HCT116 (cell line): Measurements from ENCODE around the gene SAMSN1. TPM values are rescaled to one million over a fixed set of nuclear protein-coding genes. Genes with fewer than 3 reads are reported as not detected.

Source experiments
- ATAC-seq: fragments of 200-7000 bp; cut with Tn5 transposase; 2 replicates; pipeline ENCODE4 v1.9.1; 2020; ENCODE audit warnings: mild to moderate bottlenecking, moderate library complexity
- BruUV-seq: library from RNA; stranded (reverse); fragments of 400-500 nt; replicated peaks from 2 replicates; lab custom pipeline; 2021; lab: Mats Ljungman, UMichigan
- CTCF ChIA-PET: fragments of 300-600 bp; sonication (Branson Sonifier 250); formaldehyde crosslinking; loops from one replicate; lab custom pipeline; 2021; ENCODE audit warnings: antibody characterized with exemption; lab: Charles Lee
- POLR2A ChIA-PET: fragments of 300-600, 350-600 bp; sonication (Branson Sonifier 250); formaldehyde crosslinking; loops from one replicate; lab custom pipeline; 2021; ENCODE audit warnings: antibody characterized with exemption; lab: Charles Lee
- RAD21 ChIA-PET, 2 experiments: fragments of 300-600 bp; sonication (Branson Sonifier 250); formaldehyde crosslinking; loops; one replicate each; lab custom pipeline; 2023; ENCODE audit warnings: low total read pairs in 2 of 2; ENCODE audit not compliant: uncharacterized antibody in 2 of 2, unreplicated experiment in 2 of 2, low non-redundant PET in 1 of 2; lab: Charles Lee
- DNase-seq: peaks from one replicate; pipeline ENCODE4 v3.0.0-alpha.2; 2010; ENCODE audit warnings: low read depth, low spot score
- H2AFZ ChIP-seq: fragments of 200-600 bp; shearing (Covaris generic), sonication (generic); 2 replicates; pipeline ENCODE4 v1.6.1; 2017; ENCODE audit warnings: low read depth, mixed run types, mixed read lengths, antibody characterized with exemption, low read length; ENCODE audit not compliant: poor library complexity, severe bottlenecking
- H3K27ac ChIP-seq: 2 replicates; pipeline ENCODE4 v1.5.1; 2012; ENCODE audit warnings: low read depth, low read length
- H3K27me3 ChIP-seq: fragments of 200-600 bp; sonication (generic); 2 replicates; pipeline ENCODE4 v1.6.1; 2016; ENCODE audit warnings: mixed run types, low read length, mixed read lengths; ENCODE audit not compliant: insufficient read depth
- H3K36me3 ChIP-seq, 2 experiments: fragments of 200-500 bp in 1 of 2; fragments of 200-600 bp in 1 of 2; sonication (Bioruptor generic) in 1 of 2; sonication (generic) in 1 of 2; 2 replicates each; pipeline versions ENCODE4 v1.5.1 to v1.6.1; 2014 to 2016; ENCODE audit warnings: low read length in 2 of 2, inconsistent platforms in 1 of 2, mixed read lengths in 1 of 2, mixed run types in 1 of 2; ENCODE audit not compliant: insufficient read depth in 2 of 2, control insufficient read depth in 1 of 2
- H3K4me1 ChIP-seq, 2 experiments: fragments of 200-600 bp in 1 of 2; sonication (generic) in 1 of 2; 2 replicates each; pipeline versions ENCODE4 v1.5.1 to v1.6.1; 2012 to 2017; ENCODE audit warnings: low read length in 2 of 2, inconsistent platforms in 1 of 2, mild to moderate bottlenecking in 1 of 2, mixed read lengths in 1 of 2, mixed run types in 1 of 2, moderate library complexity in 1 of 2; ENCODE audit not compliant: insufficient read depth in 2 of 2, control insufficient read depth in 1 of 2
- H3K4me2 ChIP-seq: fragments of 200-600 bp; sonication (generic); 2 replicates; pipeline ENCODE4 v1.6.1; 2017; ENCODE audit warnings: mixed run types, low read length, mixed read lengths
- H3K4me3 ChIP-seq, 2 experiments: fragments of 200-600 bp in 1 of 2; sonication (generic) in 1 of 2; replicated peaks in 1 of 2; 2 replicates each; pipeline ENCODE4 v1.5.1; 2011 to 2016; ENCODE audit warnings: low read length in 2 of 2, control low read depth in 1 of 2, low read depth in 1 of 2, mild to moderate bottlenecking in 1 of 2, mixed read lengths in 1 of 2, mixed run types in 1 of 2
- H3K79me2 ChIP-seq: fragments of 200-600 bp; sonication (generic); 2 replicates; pipeline ENCODE4 v1.6.1; 2017; ENCODE audit warnings: mild to moderate bottlenecking, mixed run types, low read length, moderate library complexity, mixed read lengths; ENCODE audit not compliant: insufficient read depth
- H3K9ac ChIP-seq: fragments of 200-600 bp; sonication (generic); 2 replicates; pipeline ENCODE4 v1.6.1; 2016; ENCODE audit warnings: low read length, mixed read lengths
- H3K9me2 ChIP-seq: fragments of 200-600 bp; sonication (generic), shearing (Covaris generic); 2 replicates; pipeline ENCODE4 v1.6.1; 2017; ENCODE audit warnings: mixed run types, mild to moderate bottlenecking, moderate library complexity; ENCODE audit not compliant: insufficient read depth
- H3K9me3 ChIP-seq, 2 experiments: fragments of 200-500 bp in 1 of 2; fragments of 200-600 bp in 1 of 2; sonication (Bioruptor generic) in 1 of 2; sonication (generic) in 1 of 2; 2 replicates each; pipeline ENCODE4 v1.6.1; 2014 to 2017; ENCODE audit warnings: low read length in 2 of 2, mixed read lengths in 2 of 2, inconsistent platforms in 1 of 2, low read depth in 1 of 2, mild to moderate bottlenecking in 1 of 2, mixed run types in 1 of 2, moderate library complexity in 1 of 2; ENCODE audit not compliant: control insufficient read depth in 1 of 2, insufficient read depth in 1 of 2
- H4K20me1 ChIP-seq: fragments of 200-600 bp; sonication (generic), shearing (Covaris generic); 2 replicates; pipeline ENCODE4 v1.6.1; 2017; ENCODE audit warnings: mixed run types, mild to moderate bottlenecking, moderate library complexity; ENCODE audit not compliant: insufficient read depth
- CBX3 ChIP-seq: IDR thresholded peaks from 2 replicates; pipeline ENCODE4 v1.6.1; 2012; ENCODE audit warnings: low read depth
- CEBPB ChIP-seq: IDR thresholded peaks from 2 replicates; pipeline ENCODE4 v1.6.1; 2012; ENCODE audit warnings: low read depth
- CTCF ChIP-seq, 3 experiments: fragments of 200-600 bp in 1 of 3; sonication (generic) in 1 of 3; IDR thresholded peaks in 2 of 3; conservative IDR thresholded peaks in 1 of 3; 2 replicates each; pipeline ENCODE4 v1.5.1; 2012 to 2017; ENCODE audit warnings: low read depth in 2 of 3, low read length in 2 of 3, antibody characterized with exemption in 1 of 3, borderline replicate concordance in 1 of 3, control low read depth in 1 of 3, mild to moderate bottlenecking in 1 of 3, mixed read lengths in 1 of 3, mixed run types in 1 of 3, moderate library complexity in 1 of 3; ENCODE audit not compliant: insufficient read depth in 1 of 3
- ELF1 ChIP-seq: IDR thresholded peaks from 2 replicates; pipeline ENCODE4 v1.6.1; 2012; ENCODE audit warnings: low read depth, borderline replicate concordance
- FOSL1 ChIP-seq: IDR thresholded peaks from 2 replicates; pipeline ENCODE4 v1.6.1; 2012; ENCODE audit warnings: low read depth
- JUND ChIP-seq: IDR thresholded peaks from 2 replicates; pipeline ENCODE4 v1.6.1; 2012
- RAD21 ChIP-seq: IDR thresholded peaks from 2 replicates; pipeline ENCODE4 v1.6.1; 2012; ENCODE audit warnings: low read depth, mild to moderate bottlenecking
- ZFX ChIP-seq: fragments of 450-650 bp; IDR thresholded peaks from 2 replicates; pipeline ENCODE4 v1.6.1; 2017
- intact Hi-C: fragments of 100-400 bp; cut with micrococcal nuclease; formaldehyde crosslinking; loops from 2 replicates; pipeline ENCODE4 v1.10.0; 2022
- total RNA-seq: library from RNA; stranded (reverse); gene quantifications from one replicate; pipeline ENCODE4 v1.2.1, GENCODE V29; 2021; ENCODE audit not compliant: unreplicated experiment

Gene SAMSN1
- total RNA-seq, 1 experiment from 2014 or later, result 0.57 TPM

GRCh38 chr21:14482165-14482564 lies 64.0 kb downstream of the SAMSN1 start:
- ChIA-PET RAD21 (no interaction called here), POLR2A (no interaction called here)
- ATAC-seq, result no peak

More at GRCh38 chr21:14482165-14482564, 64.0 kb downstream of the SAMSN1 start:
- no peaks in the 10 kb centered on the region for H3K27me3 ChIP-seq
- no peaks in the 10 kb centered on the region for H4K20me1 ChIP-seq
- H3K36me3 ChIP-seq, result no peaks in the 10 kb centered on the region
- intact Hi-C loops, result loop anchor here (10.0 kb wide), 1 partner anchor 63 kb away; the partner anchor contains the start of gene SAMSN1
- H3K9me3 ChIP-seq, result no peaks in the 10 kb centered on the region; a peak in 1 of 4 replicates
- H3K4me2 ChIP-seq, result no peak overlapping the region
- no peak overlapping the region for H3K4me3 ChIP-seq
- CTCF ChIA-PET, result no interaction called here
- no peak overlapping the region for H2AFZ ChIP-seq
- H3K79me2 ChIP-seq, result no peaks in the 10 kb centered on the region
- DNase-seq, result no peak
- H3K4me1 ChIP-seq, result no peaks in the 10 kb centered on the region
- BruUV-seq, result no TSS peak
- TF ChIP-seq CEBPB (no peak), CTCF (IDR thresholded peaks at IDR 0.05 in 2 of 3, conservative IDR thresholded peaks at IDR 0.05 in 1 of 3; ENCODE audit: borderline replicate concordance in 1 of 3, insufficient read depth in 1 of 3, low read depth in 2 of 3, low read length in 2 of 3) (no peak), RAD21 (no peak), CBX3 (no peak), FOSL1 (no peak), ELF1 (no peak), ZFX (no peak), JUND (no peak)
- no peak overlapping the region for H3K27ac ChIP-seq
- H3K9ac ChIP-seq, result no peak overlapping the region
- H3K9me2 ChIP-seq, result no peaks in the 10 kb centered on the region
